Body of pancreas (tissue), 4 donors: ENCODE results near the gene RUVBL2.

ENCODE experiments used
- CTCF ChIP-seq, 7 experiments: fragments of 450-650 bp in 4 of 7; fragments of 200-600 bp in 3 of 7; sonication (generic) in 3 of 7; IDR thresholded peaks; one replicate each; pipeline ENCODE4 v1.5.1; 2016 to 2019; ENCODE audit warnings: antibody characterized with exemption in 7 of 7
- POLR2A ChIP-seq, 3 donors: fragments of 450-650 bp; IDR thresholded peaks; one replicate each; pipeline ENCODE4 v1.6.1; 2016; ENCODE audit warnings: antibody characterized with exemption in 3 of 3, mild to moderate bottlenecking in 2 of 3

- TF ChIP-seq CTCF (IDR thresholded peaks at IDR 0.05) (no peak), POLR2A (IDR thresholded peaks at IDR 0.05) (no peak)
Observed at GRCh38 chr19:48950159-48950558, 43.5 kb upstream of the RUVBL2 start.
